Activated T-helper 2 cell treated with anti-CD3 and anti-CD28 coated beads, Interferon-gamma antibody, Interleukin-2, Interleukin-4, amounts not matched to agents 10 μg/mL and 5 μg/mL and 100 μg/mL, durations not matched to agents 14 hours and 24 hours and 36 hours (primary cell): ENCODE data around the gene CSTF1. TPM values are rescaled to one million over a fixed set of nuclear protein-coding genes. Genes with fewer than 3 reads are reported as not detected.

Experiments
- DNase-seq: peaks from one replicate; pipeline ENCODE4 v3.0.0; 2021; ENCODE audit warnings: low spot score
- H3K27ac Mint-ChIP-seq: one replicate; pipeline ENCODE4 v1.8.0; 2021; ENCODE audit warnings: mixed read lengths
- H3K27me3 Mint-ChIP-seq: one replicate; pipeline ENCODE4 v1.8.0; 2021; ENCODE audit warnings: low read depth, mixed read lengths
- H3K36me3 Mint-ChIP-seq: one replicate; pipeline ENCODE4 v1.8.0; 2021; ENCODE audit warnings: low read depth, mixed read lengths
- H3K4me1 Mint-ChIP-seq: one replicate; pipeline ENCODE4 v1.8.0; 2021; ENCODE audit warnings: low read depth, mixed read lengths
- H3K4me3 Mint-ChIP-seq: one replicate; pipeline ENCODE4 v1.8.0; 2021; ENCODE audit warnings: low read depth, mild to moderate bottlenecking, moderate library complexity, mixed read lengths
- H3K9me3 Mint-ChIP-seq: one replicate; pipeline ENCODE4 v1.8.0; 2021; ENCODE audit warnings: mixed read lengths
- intact Hi-C: fragments of 100-400 bp; cut with micrococcal nuclease; formaldehyde crosslinking; loops from one replicate; pipeline ENCODE4 v1.15.1; 2023
- total RNA-seq: library from RNA; stranded (reverse); gene quantifications from 2 replicates; pipeline ENCODE4 v1.2.3, GENCODE V29; 2022

Gene CSTF1
- total RNA-seq, 1 donor from 2014 or later: 51.2 TPM

GRCh38 chr20:56414842-56415765 is 22.7 kb downstream of the CSTF1 start:
- peak overlapping the region; percentile 48 for H3K4me3 Mint-ChIP-seq
- no peak for DNase-seq
- peak overlapping the region; percentile 90 for H3K27ac Mint-ChIP-seq
- H3K36me3 Mint-ChIP-seq: peaks cover 61% of the 10 kb centered on the region
- intact Hi-C loops: loop anchor here (1.0 to 2.0 kb wide), 3 partner anchors 14 to 53 kb away; partner anchors contain the start of genes AURKA, CSTF1 and RTF2
- H3K4me1 Mint-ChIP-seq: peaks cover 60% of the 10 kb centered on the region
- H3K27me3 Mint-ChIP-seq: no peaks in the 10 kb centered on the region
- peaks cover 9% of the 10 kb centered on the region for H3K9me3 Mint-ChIP-seq

- no peak for DNase-seq
- no peaks in the 10 kb centered on the region for H3K27me3 Mint-ChIP-seq
- H3K4me3 Mint-ChIP-seq: no peak overlapping the region
- intact Hi-C loops: no loop called here
- H3K4me1 Mint-ChIP-seq: peaks cover 62% of the 10 kb centered on the region
- H3K27ac Mint-ChIP-seq: peak overlapping the region; percentile 47
- peaks cover 58% of the 10 kb centered on the region for H3K36me3 Mint-ChIP-seq
- peaks cover 6% of the 10 kb centered on the region for H3K9me3 Mint-ChIP-seq
Measured at GRCh38 chr20:56417402-56417801, 25.0 kb downstream of the CSTF1 start.

- no peak for DNase-seq
- H3K27ac Mint-ChIP-seq: peak overlapping the region; percentile 95
- H3K9me3 Mint-ChIP-seq: peaks cover 4% of the 10 kb centered on the region
- peaks cover 56% of the 10 kb centered on the region for H3K36me3 Mint-ChIP-seq
- no peaks in the 10 kb centered on the region for H3K27me3 Mint-ChIP-seq
- peaks cover 63% of the 10 kb centered on the region for H3K4me1 Mint-ChIP-seq
- H3K4me3 Mint-ChIP-seq: peak overlapping the region; percentile 28
- intact Hi-C loops: loop anchor here (1.0 kb wide), 1 partner anchor 22 kb away; no protein-coding TSS in a partner anchor
Measured at GRCh38 chr20:56417911-56418310, 25.5 kb downstream of the CSTF1 start.

DNA sequence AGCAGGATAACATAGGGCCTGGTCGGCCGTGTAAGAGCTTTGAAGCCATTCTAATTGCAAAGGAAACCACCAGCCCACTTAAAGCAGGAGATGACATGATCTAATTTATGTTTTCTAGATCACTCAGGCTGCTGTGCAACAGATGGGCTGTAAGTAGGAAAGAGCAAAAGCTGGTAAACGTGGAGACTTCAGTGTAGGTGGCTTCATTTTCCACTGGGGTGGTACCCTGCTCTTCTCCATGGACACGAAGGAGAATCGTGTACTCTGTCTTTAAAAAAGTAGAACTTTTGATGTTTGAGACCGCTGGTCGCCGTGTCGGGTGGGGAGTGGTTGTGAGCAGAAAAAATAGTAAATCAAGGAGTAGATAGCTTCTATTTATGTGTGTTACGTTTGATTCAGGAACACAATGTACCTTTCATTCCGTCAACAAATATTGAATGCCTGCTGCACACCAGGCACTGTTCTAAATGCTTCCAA is 26.0 kb downstream of the CSTF1 start:
- Mint-ChIP-seq H3K4me1 (peaks cover 66% of the 10 kb centered on the region), H3K27ac (peak overlapping the region; percentile 95), H3K27me3 (no peaks in the 10 kb centered on the region), H3K9me3 (peaks cover 4% of the 10 kb centered on the region), H3K4me3 (peak overlapping the region; percentile 60), H3K36me3 (peaks cover 51% of the 10 kb centered on the region)
- DNase-seq: no peak
- intact Hi-C loops: loop anchor here (1.0 kb wide), 1 partner anchor 22 kb away; no protein-coding TSS in a partner anchor

GRCh38 chr20:56420028-56420427 is 27.6 kb downstream of the CSTF1 start:
- no peaks in the 10 kb centered on the region for H3K27me3 Mint-ChIP-seq
- H3K4me1 Mint-ChIP-seq: peaks cover 57% of the 10 kb centered on the region
- DNase-seq: no peak
- intact Hi-C loops: no loop called here
- no peaks in the 10 kb centered on the region for H3K9me3 Mint-ChIP-seq
- no peak overlapping the region for H3K27ac Mint-ChIP-seq
- no peak overlapping the region for H3K4me3 Mint-ChIP-seq
- H3K36me3 Mint-ChIP-seq: peaks cover 41% of the 10 kb centered on the region

GRCh38 chr20:56420940-56421688 is 28.7 kb downstream of the CSTF1 start:
- Mint-ChIP-seq H3K36me3 (peaks cover 40% of the 10 kb centered on the region), H3K27ac (peak overlapping the region; percentile 43), H3K27me3 (no peaks in the 10 kb centered on the region), H3K9me3 (no peaks in the 10 kb centered on the region), H3K4me3 (no peak overlapping the region), H3K4me1 (peaks cover 54% of the 10 kb centered on the region)
- intact Hi-C loops: no loop called here
- DNase-seq: no peak

DNA sequence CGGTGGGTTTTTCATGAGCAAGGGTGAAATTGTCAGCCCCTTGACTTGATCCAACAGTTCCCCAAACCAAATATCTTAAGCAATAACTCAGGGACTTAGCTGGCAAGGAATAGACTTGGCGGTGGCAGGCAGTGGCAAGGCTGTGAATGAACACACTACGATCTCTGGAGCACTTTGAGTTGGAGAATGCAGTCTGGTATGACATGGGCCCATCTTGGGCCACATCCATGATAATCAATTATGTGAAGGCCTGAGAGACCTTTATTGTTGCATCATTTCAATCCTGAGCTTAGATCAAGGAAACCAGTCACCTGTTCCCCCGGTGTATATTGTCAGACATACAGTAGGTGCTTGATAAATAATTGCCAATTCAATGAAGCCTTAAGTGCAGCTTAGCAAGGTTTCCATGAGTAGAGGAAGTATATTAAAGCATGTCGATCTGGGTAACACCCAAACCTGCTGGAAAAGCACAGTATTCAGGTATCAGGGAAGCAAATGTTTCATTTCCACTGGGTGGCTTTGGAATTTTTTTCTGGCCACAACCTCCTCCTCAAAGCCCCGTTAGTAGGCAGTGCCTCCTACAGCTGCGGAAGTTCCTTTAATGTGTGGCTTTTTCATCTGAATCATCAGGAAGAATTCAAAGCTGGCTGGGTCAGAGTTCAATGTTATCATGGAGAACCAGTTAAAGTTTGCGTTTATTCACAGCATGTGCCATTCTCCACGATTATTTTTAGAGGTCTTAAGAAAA is 29.8 kb downstream of the CSTF1 start:
- intact Hi-C loops: no loop called here
- no peak for DNase-seq
- peak overlapping the region; percentile 11 for H3K4me3 Mint-ChIP-seq
- H3K27me3 Mint-ChIP-seq: no peaks in the 10 kb centered on the region
- peaks cover 35% of the 10 kb centered on the region for H3K36me3 Mint-ChIP-seq
- H3K9me3 Mint-ChIP-seq: no peaks in the 10 kb centered on the region
- H3K4me1 Mint-ChIP-seq: peaks cover 47% of the 10 kb centered on the region
- H3K27ac Mint-ChIP-seq: peak overlapping the region; percentile 69

GRCh38 chr20:56422824-56423189 is 30.4 kb downstream of the CSTF1 start:
- H3K36me3 Mint-ChIP-seq: peaks cover 35% of the 10 kb centered on the region
- peaks cover 47% of the 10 kb centered on the region for H3K4me1 Mint-ChIP-seq
- H3K27me3 Mint-ChIP-seq: no peaks in the 10 kb centered on the region
- peak overlapping the region; percentile 69 for H3K27ac Mint-ChIP-seq
- no peak overlapping the region for H3K4me3 Mint-ChIP-seq
- DNase-seq: no peak
- no peaks in the 10 kb centered on the region for H3K9me3 Mint-ChIP-seq
- intact Hi-C loops: no loop called here

DNA sequence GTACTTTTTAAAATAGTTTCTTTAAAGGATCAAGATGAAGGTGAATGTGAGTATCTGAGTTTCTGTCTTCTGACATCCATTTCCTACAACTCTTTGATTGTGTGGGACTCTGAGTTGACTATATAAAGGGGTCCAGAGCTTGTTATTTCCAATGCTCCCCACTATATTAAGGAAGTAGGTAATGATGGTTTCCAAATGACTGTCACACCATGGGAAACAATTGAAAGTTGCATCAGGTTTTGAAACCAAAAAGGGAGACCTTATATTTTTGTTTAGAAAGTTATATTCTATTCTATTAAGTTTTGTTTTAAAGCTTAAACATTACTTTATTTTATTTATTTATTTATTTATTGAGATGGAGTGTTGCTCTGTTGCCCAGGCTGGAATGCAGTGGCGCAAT is 30.8 kb downstream of the CSTF1 start:
- intact Hi-C loops: no loop called here
- peak overlapping the region; percentile 69 for H3K27ac Mint-ChIP-seq
- H3K36me3 Mint-ChIP-seq: peaks cover 35% of the 10 kb centered on the region
- H3K4me1 Mint-ChIP-seq: peaks cover 45% of the 10 kb centered on the region
- H3K9me3 Mint-ChIP-seq: no peaks in the 10 kb centered on the region
- DNase-seq: no peak
- no peaks in the 10 kb centered on the region for H3K27me3 Mint-ChIP-seq
- H3K4me3 Mint-ChIP-seq: no peak overlapping the region

DNA sequence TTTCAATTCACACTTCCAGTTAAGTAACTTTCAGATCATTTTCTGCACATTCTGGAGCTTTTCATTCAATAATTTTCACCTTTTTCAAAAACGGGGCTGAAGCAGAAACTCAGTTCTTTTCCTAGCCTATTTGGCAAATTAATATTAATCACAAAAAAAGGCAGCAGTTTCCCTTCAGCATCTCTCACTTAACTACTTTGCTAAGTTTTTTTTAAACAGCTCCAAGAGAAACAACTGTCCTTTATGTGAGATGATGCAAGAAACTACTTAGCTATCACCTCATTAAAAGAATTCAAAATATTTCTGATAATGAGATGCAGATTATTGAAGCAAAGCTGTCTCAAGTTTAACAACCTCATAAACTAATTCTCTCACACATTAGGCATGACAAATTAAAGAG is 31.4 kb downstream of the CSTF1 start:
- no peak for DNase-seq
- H3K4me1 Mint-ChIP-seq: peaks cover 40% of the 10 kb centered on the region
- H3K36me3 Mint-ChIP-seq: peaks cover 29% of the 10 kb centered on the region
- no peaks in the 10 kb centered on the region for H3K9me3 Mint-ChIP-seq
- intact Hi-C loops: no loop called here
- H3K4me3 Mint-ChIP-seq: no peak overlapping the region
- no peak overlapping the region for H3K27ac Mint-ChIP-seq
- no peaks in the 10 kb centered on the region for H3K27me3 Mint-ChIP-seq

GRCh38 chr20:56424931-56425330 is 32.5 kb downstream of the CSTF1 start:
- H3K27me3 Mint-ChIP-seq: no peaks in the 10 kb centered on the region

DNA sequence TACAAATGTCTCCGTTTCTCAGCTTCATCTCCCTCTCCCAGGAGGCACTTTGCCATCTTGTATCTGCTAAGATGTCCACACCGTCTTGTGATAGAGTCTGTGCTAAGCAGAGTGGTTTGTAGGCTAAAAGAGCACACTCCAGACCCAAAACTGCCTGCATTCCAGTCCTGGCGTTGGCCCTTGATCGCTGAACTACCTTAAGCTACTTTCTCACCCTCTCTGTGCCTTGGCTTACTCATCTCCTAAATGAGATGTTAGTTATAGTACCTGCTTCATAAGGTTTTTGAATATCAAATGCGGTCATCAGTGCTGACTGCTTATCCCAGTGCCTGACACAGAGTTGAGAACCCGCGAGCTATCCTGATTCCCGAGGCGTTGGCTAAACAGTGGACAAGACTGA is 33.6 kb downstream of the CSTF1 start:
- H3K27ac Mint-ChIP-seq: no peak overlapping the region
- peaks cover 40% of the 10 kb centered on the region for H3K36me3 Mint-ChIP-seq
- H3K4me1 Mint-ChIP-seq: peaks cover 53% of the 10 kb centered on the region
- no peak overlapping the region for H3K4me3 Mint-ChIP-seq
- intact Hi-C loops: no loop called here
- H3K27me3 Mint-ChIP-seq: no peaks in the 10 kb centered on the region
- no peaks in the 10 kb centered on the region for H3K9me3 Mint-ChIP-seq
- no peak for DNase-seq

More at GRCh38 chr20:56424931-56425330, 32.5 kb downstream of the CSTF1 start:
- intact Hi-C loops: no loop called here
- no peak overlapping the region for H3K27ac Mint-ChIP-seq
- peaks cover 36% of the 10 kb centered on the region for H3K36me3 Mint-ChIP-seq
- no peak for DNase-seq
- H3K4me3 Mint-ChIP-seq: no peak overlapping the region
- H3K9me3 Mint-ChIP-seq: no peaks in the 10 kb centered on the region
- H3K4me1 Mint-ChIP-seq: peaks cover 47% of the 10 kb centered on the region
